GM19468 (cell line): ENCODE data around the gene EEFSEC.

Experiments used
- ATAC-seq: cut with Tn5 transposase; IDR thresholded peaks from one replicate; pipeline ENCODE4 v1.9.1; 2021; ENCODE audit warnings: mild to moderate bottlenecking, moderate library complexity, moderate number of reproducible peaks; ENCODE audit not compliant: unreplicated experiment; ENCODE audit errors: extremely low read depth

The EEFSEC gene

DNA sequence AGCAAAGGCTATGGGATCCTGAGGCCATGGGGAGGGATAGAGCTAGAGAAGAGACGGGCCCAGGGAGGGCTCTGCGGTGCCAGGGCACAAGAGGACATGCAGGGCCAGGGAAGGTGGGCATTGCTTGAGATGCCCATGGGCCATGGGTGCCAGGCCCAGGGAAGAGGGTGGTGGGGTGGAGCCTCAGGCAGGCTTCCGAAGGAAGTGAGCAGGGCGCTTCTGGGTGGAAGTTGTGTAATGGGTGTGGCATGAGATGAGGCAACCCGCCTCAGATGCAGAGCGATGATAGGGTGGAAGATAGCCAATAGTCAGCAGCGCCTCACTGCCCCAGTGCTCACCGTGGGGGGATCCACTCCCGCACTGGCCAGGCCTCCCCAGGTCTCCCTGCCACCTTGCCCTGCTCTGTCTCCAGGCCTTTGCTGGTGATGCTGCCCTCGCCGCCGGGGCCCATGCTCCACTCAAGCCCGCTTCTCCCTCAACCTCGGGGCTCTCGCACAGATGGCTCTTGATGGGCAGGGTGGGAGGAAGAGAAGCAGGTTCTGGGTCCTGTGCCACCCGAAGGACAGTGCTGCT, 262.0 kb downstream of the EEFSEC start:
- ATAC-seq: no peak

DNA sequence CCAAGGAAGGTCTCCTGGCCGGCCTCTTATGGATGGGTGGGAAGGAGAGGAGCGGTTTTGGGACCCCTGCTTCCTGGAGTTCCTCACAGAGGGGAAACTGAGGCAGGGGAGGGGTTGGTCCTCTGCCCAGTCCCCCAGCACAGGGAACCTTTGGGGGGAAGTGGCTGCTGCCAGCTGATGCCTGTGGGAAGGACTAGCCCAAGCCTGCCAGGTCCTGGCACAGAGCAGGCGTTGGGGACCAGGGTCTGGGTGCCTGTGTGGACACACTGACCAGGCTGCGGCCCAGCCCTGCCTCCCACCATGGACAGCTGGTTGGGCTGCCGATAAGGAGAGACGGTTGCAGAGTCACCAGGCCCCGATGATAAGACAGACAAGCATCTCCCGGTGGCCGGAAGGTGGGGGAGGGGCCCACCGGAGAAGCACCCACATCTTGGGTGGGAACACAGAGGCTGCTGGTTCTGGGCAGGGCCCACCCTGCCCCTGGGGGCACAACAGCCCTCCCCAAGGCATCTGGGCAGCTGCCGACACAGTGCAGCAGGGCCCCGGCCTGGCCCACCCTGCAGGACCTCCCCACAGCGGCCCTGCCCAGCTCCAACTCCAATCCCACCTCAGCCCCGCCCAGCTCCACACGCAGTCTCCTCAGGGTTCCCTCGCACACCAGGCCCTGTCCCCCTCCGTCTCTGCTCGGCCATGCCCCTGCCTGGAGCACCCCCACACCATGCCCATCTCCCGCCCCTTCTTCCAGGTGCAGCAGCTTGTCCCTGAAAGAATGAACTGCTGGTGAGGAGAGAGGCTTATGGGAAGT, 262.7 kb downstream of the EEFSEC start:
- ATAC-seq: no peak

GRCh38 chr3:128416578-128417211, 263.4 kb downstream of the EEFSEC start:
- no peak for ATAC-seq

GRCh38 chr3:128418900-128419299, 265.6 kb downstream of the EEFSEC start:
- no peak for ATAC-seq

DNA sequence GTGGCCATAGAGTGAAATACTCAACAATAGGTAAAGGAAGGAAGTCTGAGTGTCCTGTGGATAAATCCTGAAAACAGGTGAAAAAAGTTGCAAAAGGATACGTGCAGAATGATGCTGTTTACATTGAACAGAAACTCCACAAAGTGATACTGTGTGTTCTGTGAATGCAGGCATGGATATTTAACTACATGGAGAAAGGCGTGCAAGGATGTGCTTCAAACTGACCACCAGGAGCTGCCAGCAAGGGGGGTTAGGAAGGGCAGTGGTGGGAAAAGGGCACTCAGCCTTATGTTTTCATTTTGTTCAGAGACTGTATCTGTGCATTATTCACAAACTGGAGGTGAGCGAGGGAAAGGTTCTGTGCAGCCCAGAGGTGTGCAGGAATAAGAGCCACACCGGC, 266.0 kb downstream of the EEFSEC start:
- ATAC-seq: no peak

- no peak for ATAC-seq
These were observed 267.0 kb downstream of the EEFSEC start for GRCh38 chr3:128420289-128420688.

GRCh38 chr3:128420720-128421438, 267.6 kb downstream of the EEFSEC start:
- ATAC-seq: no peak

DNA sequence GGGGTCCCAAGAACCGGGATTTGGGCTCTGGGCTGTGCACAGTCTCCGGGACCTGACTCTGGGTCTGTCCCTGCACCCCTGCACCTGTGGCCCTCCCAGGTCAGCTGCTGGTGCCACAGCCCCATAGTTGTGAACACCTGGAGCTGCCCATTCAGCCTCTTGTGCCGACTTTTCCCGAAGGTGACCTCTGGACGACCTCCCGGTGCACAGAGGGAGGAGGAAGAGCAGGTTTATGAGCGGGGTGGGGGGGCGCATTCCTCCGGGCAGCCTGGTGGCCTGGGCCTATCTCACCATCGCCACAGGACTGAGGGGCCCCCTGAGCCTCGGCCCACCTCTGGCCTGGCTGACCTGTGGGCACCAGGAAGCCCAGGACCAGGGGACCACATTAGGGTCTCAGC, 268.2 kb downstream of the EEFSEC start:
- ATAC-seq: no peak

DNA sequence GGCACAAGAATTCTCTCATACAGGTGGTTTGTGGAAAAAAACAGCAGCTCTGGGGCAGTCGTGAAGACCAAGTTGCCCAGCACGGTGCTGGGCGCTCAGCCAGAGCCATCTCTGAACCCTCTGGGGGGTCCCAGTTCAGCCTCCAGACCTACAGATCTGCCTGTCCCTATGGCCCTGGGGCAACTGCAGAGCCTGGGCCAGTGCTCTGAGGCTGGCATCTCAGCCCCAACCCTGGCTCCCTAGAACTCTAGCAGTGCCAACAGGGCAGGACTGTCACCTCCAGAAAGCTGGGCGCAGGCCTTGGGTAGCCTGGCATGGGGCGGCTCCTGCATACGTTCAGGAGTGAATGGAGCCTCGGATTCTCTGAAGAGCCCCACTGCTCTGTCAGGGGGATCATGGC, 268.7 kb downstream of the EEFSEC start:
- no peak for ATAC-seq

- no peak for ATAC-seq
These were observed 269.7 kb downstream of the EEFSEC start for GRCh38 chr3:128422762-128423524.

DNA sequence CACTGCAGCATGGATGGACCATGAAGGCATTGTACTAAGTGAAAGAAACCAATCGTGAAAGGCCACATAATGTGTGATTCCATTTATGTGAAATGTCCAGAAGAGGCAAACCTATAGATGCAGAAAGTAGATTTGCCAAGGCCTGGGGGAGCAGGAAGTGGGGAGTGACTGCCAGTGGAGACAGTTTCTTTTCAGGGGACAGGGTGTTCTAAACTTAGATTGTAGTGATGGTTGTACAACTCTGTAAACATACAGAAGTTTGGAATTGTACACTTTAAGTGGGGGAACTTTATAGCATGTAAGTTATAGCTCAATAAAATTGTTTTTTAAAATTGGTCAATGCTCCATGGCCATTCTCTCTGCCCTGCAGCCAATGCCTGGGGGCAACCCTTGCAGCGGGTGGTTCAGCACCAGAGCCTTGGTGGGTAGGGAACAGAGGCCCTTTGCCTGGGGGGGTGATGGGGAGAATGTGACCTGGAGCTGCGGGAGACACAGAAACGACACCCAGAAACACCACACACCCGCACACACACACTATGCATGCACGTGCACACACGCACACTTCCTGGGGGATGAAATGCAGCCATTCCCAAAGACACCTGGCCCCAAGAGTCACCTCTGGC, 270.4 kb downstream of the EEFSEC start:
- no peak for ATAC-seq

GRCh38 chr3:128424508-128425069, 271.3 kb downstream of the EEFSEC start:
- no peak for ATAC-seq

DNA sequence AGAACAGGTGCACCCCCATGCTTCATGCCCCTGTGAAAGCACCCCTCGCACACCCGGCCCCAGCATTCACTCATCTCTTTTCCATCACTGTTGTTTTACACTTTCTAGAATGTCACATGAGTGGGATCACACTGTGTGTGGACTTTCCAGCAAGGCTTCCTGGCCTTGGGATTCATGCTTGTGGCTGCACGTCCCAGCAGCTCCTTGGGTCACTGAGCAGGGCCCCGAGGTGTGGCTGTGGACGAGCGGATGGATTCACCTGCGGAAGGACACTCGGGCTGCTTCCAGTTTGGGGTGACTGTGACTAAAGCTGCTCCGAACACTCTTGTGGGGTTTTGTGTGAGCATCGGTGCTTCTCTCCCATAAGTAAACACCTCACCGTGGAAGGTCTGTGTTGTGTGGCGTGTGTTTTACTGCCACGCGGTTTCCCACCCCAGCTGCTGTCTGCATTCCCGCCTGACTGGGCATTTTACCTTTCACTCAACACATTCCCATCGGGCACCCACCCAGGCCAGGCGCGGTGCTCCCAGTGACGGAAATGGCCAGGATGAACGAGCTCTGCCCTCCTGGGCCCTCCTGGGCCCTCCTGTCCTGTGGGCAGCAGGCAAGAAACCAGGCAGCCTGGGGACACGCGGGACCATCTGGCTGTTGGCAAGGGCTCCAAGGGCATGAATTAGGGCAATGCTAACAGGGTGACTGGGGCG, 272.0 kb downstream of the EEFSEC start:
- no peak for ATAC-seq

DNA sequence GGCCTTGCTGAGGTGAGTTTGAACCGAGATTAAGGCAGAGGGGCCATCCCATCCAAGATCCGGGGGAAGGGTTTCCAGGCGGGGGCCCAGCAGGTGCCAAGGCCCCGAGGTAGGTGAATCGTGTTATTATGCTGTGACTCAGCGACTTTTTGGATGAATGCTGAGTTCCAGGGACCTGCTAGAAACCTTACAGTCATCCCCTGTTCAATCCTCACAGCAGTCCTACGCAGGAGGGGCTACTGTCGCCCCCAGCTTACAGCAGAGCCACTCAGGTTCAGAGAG, 272.5 kb downstream of the EEFSEC start:
- no peak for ATAC-seq

DNA sequence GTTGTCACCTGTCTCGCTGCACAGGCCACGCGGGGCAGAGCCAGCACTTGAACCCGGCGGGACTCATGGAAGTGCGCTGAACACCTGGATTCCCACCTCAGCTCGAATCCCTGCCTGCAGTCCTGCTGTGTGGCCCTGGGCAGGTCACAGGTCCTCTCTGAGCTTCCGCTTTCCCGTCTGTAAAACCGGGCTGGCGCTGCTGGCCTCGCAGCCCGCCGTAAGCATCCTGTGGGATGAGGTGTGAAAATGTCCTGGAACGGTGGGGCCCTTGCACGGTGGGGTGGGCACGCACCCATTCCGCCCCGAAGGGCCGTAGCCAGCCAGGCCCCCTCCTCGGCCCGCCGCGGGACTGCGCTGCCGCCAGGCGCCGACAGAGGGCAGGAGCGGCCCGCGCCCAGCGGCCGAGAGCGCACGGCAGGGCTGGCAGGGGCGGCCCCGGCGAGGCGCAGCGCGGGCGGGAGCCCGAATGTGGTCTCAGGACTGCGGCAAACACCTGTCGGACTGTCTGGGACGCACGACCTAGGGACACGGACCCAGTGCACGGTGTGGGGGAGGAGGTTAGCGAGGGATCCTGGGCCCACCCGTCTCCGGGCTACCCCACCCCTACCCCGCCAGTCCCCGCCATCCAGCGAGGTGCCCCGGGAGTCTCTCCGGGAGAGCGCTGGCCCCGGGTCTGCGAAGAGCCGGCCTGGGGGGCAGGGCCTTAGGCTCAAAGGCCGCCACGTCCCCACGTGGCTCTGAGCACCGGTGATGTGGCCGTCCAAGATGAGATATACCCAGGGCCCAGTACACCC, 273.0 kb downstream of the EEFSEC start:
- no peak for ATAC-seq

DNA sequence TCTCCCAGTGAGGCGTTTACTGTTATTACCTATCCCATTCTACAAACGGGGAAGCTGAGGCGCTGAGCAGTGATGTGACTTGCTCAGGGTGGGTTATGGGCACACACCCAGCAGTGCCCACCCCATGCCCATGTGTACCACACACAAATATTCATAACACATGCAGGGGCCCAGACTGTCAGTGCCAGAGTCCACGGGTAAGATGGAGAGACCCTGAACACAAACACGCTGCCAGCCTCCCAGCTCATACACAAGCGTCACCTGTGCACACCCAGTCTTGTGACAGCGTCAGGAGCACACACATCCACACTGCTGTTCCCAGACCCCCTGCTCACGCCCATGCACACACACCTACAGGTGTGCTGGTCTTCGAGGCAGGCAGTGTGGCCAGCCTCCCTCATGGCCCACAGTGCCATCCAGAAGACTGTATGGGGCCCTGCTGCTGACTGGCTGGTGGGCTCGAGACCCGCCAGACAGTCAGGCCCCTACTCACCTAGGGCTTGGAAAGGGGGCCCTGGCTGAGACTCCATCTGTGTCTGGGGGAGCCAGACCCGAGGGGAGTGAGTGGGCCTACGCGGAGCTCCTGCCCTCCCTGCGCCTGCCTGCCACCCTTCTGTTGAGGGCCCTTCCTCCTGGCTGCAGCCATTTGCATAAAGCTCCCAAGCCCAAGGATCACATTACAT, 274.0 kb downstream of the EEFSEC start:
- no peak for ATAC-seq

- no peak for ATAC-seq
These were observed 274.9 kb downstream of the EEFSEC start for GRCh38 chr3:128427872-128428822.
